GM12878 (cell line): ENCODE data around the gene WWTR1.

Experiments
- NFYA ChIP-seq: IDR thresholded peaks from 2 replicates; pipeline ENCODE4 v1.6.1; 2011; ENCODE audit warnings: low read depth, mild to moderate bottlenecking, low read length, improper control_type of control experiment, borderline replicate concordance
- RELA ChIP-seq: fragments of 450-650 bp; IDR thresholded peaks from 2 replicates; pipeline ENCODE4 v1.8.0; 2014; ENCODE audit warnings: borderline replicate concordance; ENCODE audit not compliant: partially characterized antibody
- SMC3 ChIP-seq: IDR thresholded peaks from 2 replicates; pipeline ENCODE4 v1.6.1; 2011; ENCODE audit warnings: low read length, improper control_type of control experiment, borderline replicate concordance
- TF ChIP-seq, protein P1 (sequence below): IDR thresholded peaks from 2 replicates; pipeline ENCODE4 v1.6.1; 2011; ENCODE audit warnings: low read depth, low read length, improper control_type of control experiment, borderline replicate concordance
- TF ChIP-seq, protein P2 (sequence below), 3 experiments: IDR thresholded peaks in 2 of 3; conservative IDR thresholded peaks in 1 of 3; 2 replicates each; pipeline ENCODE4 v1.5.1; 2011; ENCODE audit warnings: low read depth in 3 of 3, low read length in 3 of 3, mild to moderate bottlenecking in 3 of 3, control low read depth in 2 of 3, moderate library complexity in 2 of 3, inconsistent platforms in 1 of 3, mixed read lengths in 1 of 3; ENCODE audit not compliant: control insufficient read depth in 2 of 3, insufficient read depth in 1 of 3; ENCODE audit errors: extremely low read depth in 1 of 3

DNA sequence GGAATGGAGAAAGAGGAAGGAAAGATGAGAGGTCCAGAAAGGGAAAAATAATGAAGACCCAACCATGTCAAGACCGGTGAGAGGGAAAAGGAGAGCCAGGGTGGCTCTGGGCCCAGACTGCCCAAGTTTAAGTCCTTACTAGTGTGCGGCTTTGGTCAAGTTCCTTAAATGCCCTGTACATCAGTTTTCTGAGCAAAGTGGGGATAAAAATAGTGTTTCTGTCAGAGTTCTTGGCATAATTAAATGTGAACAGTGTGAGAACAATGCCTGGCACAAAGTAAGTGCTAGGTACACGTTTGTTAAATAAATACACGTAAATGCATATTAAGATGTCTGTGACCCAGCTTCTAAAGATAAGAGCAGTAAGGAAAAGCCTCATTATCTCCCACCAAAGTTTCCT lies 23.8 kb downstream of the WWTR1 start:
- TF ChIP-seq, protein P1, sequence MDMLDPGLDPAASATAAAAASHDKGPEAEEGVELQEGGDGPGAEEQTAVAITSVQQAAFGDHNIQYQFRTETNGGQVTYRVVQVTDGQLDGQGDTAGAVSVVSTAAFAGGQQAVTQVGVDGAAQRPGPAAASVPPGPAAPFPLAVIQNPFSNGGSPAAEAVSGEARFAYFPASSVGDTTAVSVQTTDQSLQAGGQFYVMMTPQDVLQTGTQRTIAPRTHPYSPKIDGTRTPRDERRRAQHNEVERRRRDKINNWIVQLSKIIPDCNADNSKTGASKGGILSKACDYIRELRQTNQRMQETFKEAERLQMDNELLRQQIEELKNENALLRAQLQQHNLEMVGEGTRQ = no peak
- no peak for TF ChIP-seq NFYA
- TF ChIP-seq, protein P2, sequence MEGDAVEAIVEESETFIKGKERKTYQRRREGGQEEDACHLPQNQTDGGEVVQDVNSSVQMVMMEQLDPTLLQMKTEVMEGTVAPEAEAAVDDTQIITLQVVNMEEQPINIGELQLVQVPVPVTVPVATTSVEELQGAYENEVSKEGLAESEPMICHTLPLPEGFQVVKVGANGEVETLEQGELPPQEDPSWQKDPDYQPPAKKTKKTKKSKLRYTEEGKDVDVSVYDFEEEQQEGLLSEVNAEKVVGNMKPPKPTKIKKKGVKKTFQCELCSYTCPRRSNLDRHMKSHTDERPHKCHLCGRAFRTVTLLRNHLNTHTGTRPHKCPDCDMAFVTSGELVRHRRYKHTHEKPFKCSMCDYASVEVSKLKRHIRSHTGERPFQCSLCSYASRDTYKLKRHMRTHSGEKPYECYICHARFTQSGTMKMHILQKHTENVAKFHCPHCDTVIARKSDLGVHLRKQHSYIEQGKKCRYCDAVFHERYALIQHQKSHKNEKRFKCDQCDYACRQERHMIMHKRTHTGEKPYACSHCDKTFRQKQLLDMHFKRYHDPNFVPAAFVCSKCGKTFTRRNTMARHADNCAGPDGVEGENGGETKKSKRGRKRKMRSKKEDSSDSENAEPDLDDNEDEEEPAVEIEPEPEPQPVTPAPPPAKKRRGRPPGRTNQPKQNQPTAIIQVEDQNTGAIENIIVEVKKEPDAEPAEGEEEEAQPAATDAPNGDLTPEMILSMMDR (IDR thresholded peaks at IDR 0.05 in 2 of 3, conservative IDR thresholded peaks at IDR 0.05 in 1 of 3; ENCODE audit: control insufficient read depth in 2 of 3, extremely low read depth in 1 of 3, insufficient read depth in 1 of 3, low read depth in 3 of 3, low read length in 3 of 3) = no peak
- TF ChIP-seq SMC3 = no peak
- no peak for TF ChIP-seq RELA
